GM19035 (cell line): ENCODE results near the gene RBFOX2.
"Not testable (repeated sequence)": the region's sequence is repeated elsewhere in the genome, so short reads cannot be mapped to it uniquely, and the experiment has no call there.

Experiments used
- ATAC-seq: cut with Tn5 transposase; IDR thresholded peaks from one replicate; pipeline ENCODE4 v1.9.1; 2021; ENCODE audit not compliant: unreplicated experiment

RBFOX2 gene

GRCh38 chr22:36044517-36044916 is 15.9 kb upstream of the RBFOX2 start:
- not testable (repeated sequence) for ATAC-seq

GRCh38 chr22:36042240-36042639 is 13.6 kb upstream of the RBFOX2 start:
- ATAC-seq = no peak

GRCh38 chr22:36039125-36039524 is 10.5 kb upstream of the RBFOX2 start:
- ATAC-seq = no peak

- no peak for ATAC-seq
These were observed 8.6 kb upstream of the RBFOX2 start for GRCh38 chr22:36037102-36037758.

GRCh38 chr22:36036167-36036624 is 7.6 kb upstream of the RBFOX2 start:
- ATAC-seq = no peak

- ATAC-seq = no peak
These were observed 4.0 kb upstream of the RBFOX2 start for GRCh38 chr22:36032611-36033010.

GRCh38 chr22:36029406-36029755 is 757 bp upstream of the RBFOX2 start:
- no peak for ATAC-seq

- no peak for ATAC-seq
These were observed 534 bp downstream of the RBFOX2 start for GRCh38 chr22:36027935-36028645.

GRCh38 chr22:36027579-36027934 is 1.1 kb downstream of the RBFOX2 start:
- no peak for ATAC-seq

GRCh38 chr22:36026741-36027140 is 1.9 kb downstream of the RBFOX2 start:
- ATAC-seq = no peak

- ATAC-seq = no peak
These were observed 5.9 kb downstream of the RBFOX2 start for GRCh38 chr22:36022697-36023096.

- no peak for ATAC-seq
These were observed 6.5 kb downstream of the RBFOX2 start for GRCh38 chr22:36022162-36022561.

- no peak for ATAC-seq
These were observed 6.9 kb downstream of the RBFOX2 start for GRCh38 chr22:36021606-36022153.

GRCh38 chr22:36020865-36021264 is 7.8 kb downstream of the RBFOX2 start:
- not testable (repeated sequence) for ATAC-seq

GRCh38 chr22:36017651-36018091 is 11.0 kb downstream of the RBFOX2 start:
- ATAC-seq = no peak

GRCh38 chr22:36016684-36017083 is 11.9 kb downstream of the RBFOX2 start:
- no peak for ATAC-seq

- no peak for ATAC-seq
These were observed 12.7 kb downstream of the RBFOX2 start for GRCh38 chr22:36015811-36016529.

GRCh38 chr22:36015155-36015810 is 13.3 kb downstream of the RBFOX2 start:
- no peak for ATAC-seq

GRCh38 chr22:36014546-36015074 is 14.0 kb downstream of the RBFOX2 start:
- ATAC-seq = no peak

GRCh38 chr22:36012332-36012731 is 16.3 kb downstream of the RBFOX2 start:
- no peak for ATAC-seq

GRCh38 chr22:36010882-36011281 is 17.7 kb downstream of the RBFOX2 start:
- ATAC-seq = no peak
